Measurements from ENCODE around the gene C19orf25.
"Not testable (repeated sequence)": the region's sequence is repeated elsewhere in the genome, so short reads cannot be mapped to it uniquely, and the experiment has no call there.

C19orf25 gene

DNA sequence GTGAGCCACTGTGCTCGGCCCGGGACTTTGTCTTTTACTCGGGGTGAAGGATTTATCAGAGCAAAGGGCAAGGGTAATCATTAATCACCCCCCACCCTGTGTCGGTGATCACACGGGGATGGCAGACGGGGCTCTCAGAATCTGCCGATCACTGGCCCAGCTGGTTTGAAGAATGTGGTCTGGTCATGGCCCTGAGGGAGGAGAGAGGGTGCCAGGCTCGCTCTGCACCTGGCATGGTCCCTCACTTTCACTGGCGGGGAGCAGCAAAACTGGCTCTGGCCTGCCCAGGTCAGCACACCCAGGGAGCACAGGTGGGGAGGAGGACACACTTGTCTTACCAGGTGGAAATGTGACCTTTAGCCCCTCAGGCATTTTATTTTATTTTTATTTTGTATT, 22.2 kb upstream of the C19orf25 start:
- no peak for TF ChIP-seq SUZ12 (IDR thresholded peaks at IDR 0.05; ENCODE audit: extremely low read depth, insufficient read depth, insufficient read length)
- TF ChIP-seq ZNF274 (IDR thresholded peaks at IDR 0.05; ENCODE audit: low read depth, low read length) = no peak
- no peak for TF ChIP-seq YY1 (IDR thresholded peaks at IDR 0.05; ENCODE audit: insufficient read depth, insufficient read length)
- Histone ChIP-seq H3K36me3 (ENCODE audit: insufficient read depth, insufficient read length, low read length) (no peaks in the 10 kb centered on the region), H3K4me1 (ENCODE audit: insufficient read depth, insufficient read length) (peaks cover 23% of the 10 kb centered on the region), H3K9me3 (ENCODE audit: insufficient read depth, low read length) (peaks cover 10% of the 10 kb centered on the region; the same call in 1 of the 2 replicates), H3K27me3 (ENCODE audit: insufficient read depth, insufficient read length) (peaks cover 18% of the 10 kb centered on the region), H3K4me3 (ENCODE audit: insufficient read length, low read depth) (no peak overlapping the region), H3K9ac (ENCODE audit: insufficient read length, low read depth) (no peak overlapping the region)
- no peak for DNase-seq (ENCODE audit: low read depth, low spot score)

DNA sequence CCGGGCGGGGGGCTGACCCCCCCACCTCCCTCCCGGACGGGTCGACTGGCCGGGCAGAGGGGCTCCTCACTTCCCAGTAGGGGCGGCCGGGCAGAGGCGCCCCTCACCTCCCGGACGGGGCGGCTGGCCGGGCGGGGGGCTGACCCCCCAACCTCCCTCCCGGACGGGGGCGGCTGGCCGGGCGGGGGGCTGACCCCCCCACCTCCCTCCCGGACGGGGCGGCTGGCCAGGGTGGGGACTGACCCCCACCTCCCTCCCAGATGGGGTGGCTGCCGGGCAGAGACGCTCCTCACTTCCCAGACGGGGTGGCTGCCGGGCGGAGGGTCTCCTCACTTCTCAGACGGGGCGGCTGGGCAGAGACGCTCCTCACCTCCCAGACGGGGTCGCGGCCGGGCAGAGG, 20.2 kb upstream of the C19orf25 start:
- H3K9ac ChIP-seq (ENCODE audit: insufficient read length, low read depth); DNase-seq (ENCODE audit: low read depth, low spot score); H3K36me3 ChIP-seq (ENCODE audit: insufficient read depth, insufficient read length, low read length); H3K4me3 ChIP-seq (ENCODE audit: insufficient read length, low read depth): not testable (repeated sequence)
- Histone ChIP-seq H3K27me3 (ENCODE audit: insufficient read depth, insufficient read length) (peaks cover 17% of the 10 kb centered on the region), H3K4me1 (ENCODE audit: insufficient read depth, insufficient read length) (peaks cover 25% of the 10 kb centered on the region), H3K9me3 (ENCODE audit: insufficient read depth, low read length) (peaks cover 10% of the 10 kb centered on the region; the same call in 1 of the 2 replicates)

DNA sequence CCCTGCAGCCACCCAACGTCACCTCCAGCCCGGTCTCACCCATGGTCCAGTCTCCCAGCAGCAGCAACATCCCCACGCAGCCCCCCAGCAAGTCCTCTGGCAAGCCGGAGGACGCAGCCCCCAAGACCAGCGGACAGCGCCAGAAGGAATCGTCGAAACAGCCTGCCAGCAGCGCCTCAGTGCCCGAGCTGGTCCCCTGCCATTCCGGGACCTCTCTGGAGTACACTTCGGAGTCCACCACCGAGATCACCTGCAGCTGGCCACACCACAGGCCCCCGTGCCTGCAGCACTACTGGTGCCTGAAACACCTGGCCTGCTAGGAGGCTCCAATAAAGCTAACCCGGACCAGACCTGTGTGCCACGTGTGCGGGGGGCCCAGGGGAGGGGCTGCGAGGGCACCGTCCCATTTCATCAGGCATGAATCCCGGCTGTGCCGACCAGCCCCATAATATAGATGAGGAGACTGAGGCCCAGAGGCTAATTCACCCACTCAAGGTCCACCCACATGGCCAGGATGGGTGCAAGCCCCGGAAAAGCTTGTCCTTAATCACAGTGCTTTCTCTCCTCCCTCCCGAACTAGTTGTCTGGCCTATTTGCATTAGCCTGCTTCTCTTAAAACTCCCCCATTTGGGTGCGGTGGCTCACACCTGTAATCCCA, 18.7 kb upstream of the C19orf25 start:
- no peak for TF ChIP-seq YY1 (IDR thresholded peaks at IDR 0.05; ENCODE audit: insufficient read depth, insufficient read length)
- TF ChIP-seq SUZ12 (IDR thresholded peaks at IDR 0.05; ENCODE audit: extremely low read depth, insufficient read depth, insufficient read length) = no peak
- no peak for TF ChIP-seq ZNF274 (IDR thresholded peaks at IDR 0.05; ENCODE audit: low read depth, low read length)
- Histone ChIP-seq H3K9ac (ENCODE audit: insufficient read length, low read depth) (no peak overlapping the region), H3K27me3 (ENCODE audit: insufficient read depth, insufficient read length) (peaks cover 2% of the 10 kb centered on the region), H3K36me3 (ENCODE audit: insufficient read depth, insufficient read length, low read length) (no peaks in the 10 kb centered on the region), H3K9me3 (ENCODE audit: insufficient read depth, low read length) (peaks cover 10% of the 10 kb centered on the region; the same call in 1 of the 2 replicates), H3K4me3 (ENCODE audit: insufficient read length, low read depth) (no peak overlapping the region), H3K4me1 (ENCODE audit: insufficient read depth, insufficient read length) (peaks cover 20% of the 10 kb centered on the region)
- no peak for DNase-seq (ENCODE audit: low read depth, low spot score)

DNA sequence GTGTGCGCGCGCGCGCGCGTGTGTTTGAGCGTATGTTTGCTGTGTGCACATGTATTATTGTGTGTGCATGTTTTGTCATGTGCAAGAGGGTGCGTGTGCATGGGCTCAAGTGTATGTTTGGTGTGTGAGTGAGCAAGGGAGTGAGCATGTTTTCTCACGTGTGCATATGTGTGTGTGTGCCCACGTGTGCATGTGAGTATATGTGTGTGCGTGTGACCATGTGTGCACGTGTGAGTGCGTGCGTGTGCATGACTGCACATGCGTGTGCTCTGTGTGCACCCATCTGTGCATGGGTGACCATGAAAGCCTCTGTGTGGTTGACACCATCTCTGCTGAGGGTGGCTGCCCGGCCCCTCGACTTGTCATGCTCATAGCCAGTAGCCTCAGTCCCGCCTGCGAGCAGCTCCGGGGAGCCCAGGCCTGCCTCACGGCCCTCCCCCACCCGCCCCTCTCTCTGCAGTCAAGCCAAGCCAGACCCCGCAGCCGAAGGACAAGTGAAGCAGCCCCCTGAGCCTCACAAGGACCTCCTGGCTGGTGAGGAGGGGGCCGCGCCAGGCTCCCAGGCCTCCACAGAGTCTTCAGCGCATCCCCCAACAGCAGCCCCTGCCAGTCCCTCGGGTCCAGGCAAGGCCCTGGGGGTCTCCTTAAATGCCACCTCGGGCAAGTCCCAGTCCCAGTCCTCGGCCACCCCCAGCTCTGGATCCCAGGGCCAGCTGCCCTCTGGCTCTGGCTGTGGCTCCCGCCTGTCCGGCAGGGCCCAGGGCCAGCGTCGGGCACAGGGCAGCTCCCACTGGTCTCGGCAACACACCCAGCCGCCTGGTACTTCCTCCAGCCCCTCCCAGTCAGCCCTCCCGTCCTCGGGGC, 17.9 kb upstream of the C19orf25 start:
- H3K9ac ChIP-seq (ENCODE audit: insufficient read length, low read depth) = no peak overlapping the region
- TF ChIP-seq ZNF274 (IDR thresholded peaks at IDR 0.05; ENCODE audit: low read depth, low read length) = no peak
- TF ChIP-seq SUZ12 (IDR thresholded peaks at IDR 0.05; ENCODE audit: extremely low read depth, insufficient read depth, insufficient read length) = no peak
- no peak for TF ChIP-seq YY1 (IDR thresholded peaks at IDR 0.05; ENCODE audit: insufficient read depth, insufficient read length)
- H3K36me3 ChIP-seq (ENCODE audit: insufficient read depth, insufficient read length, low read length) = no peaks in the 10 kb centered on the region
- peaks cover 1% of the 10 kb centered on the region for H3K27me3 ChIP-seq (ENCODE audit: insufficient read depth, insufficient read length)
- peaks cover 10% of the 10 kb centered on the region; the same call in 1 of the 2 replicates for H3K9me3 ChIP-seq (ENCODE audit: insufficient read depth, low read length)
- no peak overlapping the region for H3K4me3 ChIP-seq (ENCODE audit: insufficient read length, low read depth)
- peaks cover 22% of the 10 kb centered on the region for H3K4me1 ChIP-seq (ENCODE audit: insufficient read depth, insufficient read length)
- DNase-seq (ENCODE audit: low read depth, low spot score) = no peak

DNA sequence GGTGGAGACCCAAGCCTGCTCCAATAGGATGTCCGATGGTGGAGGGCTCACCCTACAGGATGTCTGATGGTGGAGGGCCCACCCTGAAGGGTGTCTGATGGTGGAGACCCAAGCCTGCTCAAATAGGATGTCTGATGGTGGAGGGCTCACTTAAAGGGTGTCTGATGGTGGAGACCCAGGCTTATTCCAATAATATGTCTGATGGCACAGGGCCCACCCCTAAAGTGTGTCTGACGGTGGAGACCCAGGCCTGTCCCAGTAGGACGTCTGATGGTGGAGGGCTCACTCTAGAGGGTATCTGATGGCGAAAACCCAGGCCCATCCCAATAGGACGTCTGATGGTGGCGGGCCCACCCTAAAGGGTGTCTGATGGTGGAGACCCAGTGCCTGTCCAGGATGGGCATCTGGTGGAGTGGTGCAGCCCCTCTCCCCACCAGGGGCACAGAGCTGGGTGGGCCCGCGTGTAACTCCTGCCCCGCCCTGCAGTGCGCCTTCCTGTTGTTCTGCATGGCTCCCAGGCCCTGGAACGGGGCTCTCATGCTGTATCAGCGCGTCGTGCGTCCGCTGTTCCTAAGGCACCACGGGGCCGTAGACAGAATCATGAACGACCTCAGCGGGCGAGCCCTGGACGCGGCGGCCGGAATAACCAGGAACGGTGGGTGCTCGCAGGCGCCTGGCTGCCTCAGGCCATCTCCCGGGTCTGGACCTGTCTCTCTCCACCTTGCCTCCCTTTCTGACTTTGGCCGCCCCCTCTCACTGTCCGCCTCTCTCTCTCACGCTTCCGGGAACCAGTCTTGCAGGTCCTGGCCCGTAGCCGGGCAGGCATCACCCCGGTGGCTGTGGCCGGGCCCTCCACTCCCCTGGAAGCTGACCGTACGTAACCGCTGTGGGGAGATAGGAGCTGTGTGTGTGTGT, 17.0 kb upstream of the C19orf25 start:
- H3K27me3 ChIP-seq (ENCODE audit: insufficient read depth, insufficient read length) = peaks cover 10% of the 10 kb centered on the region
- DNase-seq (ENCODE audit: low read depth, low spot score) = no peak
- H3K9ac ChIP-seq (ENCODE audit: insufficient read length, low read depth) = no peak overlapping the region
- no peak for TF ChIP-seq SUZ12 (IDR thresholded peaks at IDR 0.05; ENCODE audit: extremely low read depth, insufficient read depth, insufficient read length)
- TF ChIP-seq YY1 (IDR thresholded peaks at IDR 0.05; ENCODE audit: insufficient read depth, insufficient read length) = no peak
- TF ChIP-seq ZNF274 (IDR thresholded peaks at IDR 0.05; ENCODE audit: low read depth, low read length) = no peak
- H3K4me3 ChIP-seq (ENCODE audit: insufficient read length, low read depth) = no peak overlapping the region
- peaks cover 29% of the 10 kb centered on the region for H3K4me1 ChIP-seq (ENCODE audit: insufficient read depth, insufficient read length)
- no peaks in the 10 kb centered on the region for H3K36me3 ChIP-seq (ENCODE audit: insufficient read depth, insufficient read length, low read length)
- H3K9me3 ChIP-seq (ENCODE audit: insufficient read depth, low read length) = peaks cover 10% of the 10 kb centered on the region; the same call in 1 of the 2 replicates

DNA sequence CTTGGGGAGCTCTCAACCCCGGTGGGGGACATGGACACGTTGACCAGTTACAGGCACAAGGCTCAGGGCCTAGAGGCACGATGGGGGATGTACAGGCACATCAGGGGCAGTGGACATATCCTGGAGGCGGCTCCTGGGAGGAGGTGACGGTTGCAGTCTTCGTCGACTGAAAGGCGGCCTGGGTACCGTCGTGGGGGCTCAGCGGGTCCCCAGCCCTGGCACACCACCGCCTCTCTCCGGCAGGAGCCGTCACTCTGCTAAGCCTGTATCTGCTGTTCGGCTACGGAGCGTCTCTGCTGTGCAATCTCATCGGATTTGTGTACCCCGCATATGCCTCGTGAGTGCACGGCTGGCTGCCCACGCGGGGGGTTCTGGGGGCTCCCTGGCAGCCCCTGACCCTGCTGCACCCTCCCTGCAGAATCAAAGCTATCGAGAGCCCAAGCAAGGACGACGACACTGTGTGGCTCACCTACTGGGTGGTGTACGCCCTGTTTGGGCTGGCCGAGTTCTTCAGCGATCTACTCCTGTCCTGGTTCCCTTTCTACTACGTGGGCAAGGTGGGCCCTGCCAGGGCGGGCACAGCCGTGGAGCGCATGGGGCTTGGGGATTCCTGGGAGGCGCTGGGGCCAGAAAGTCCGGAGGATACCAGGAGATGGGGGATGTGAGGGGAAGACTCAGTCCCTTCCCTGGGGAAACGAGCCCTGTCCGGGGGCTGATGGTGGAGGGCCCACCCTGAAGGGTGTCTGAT, 16.2 kb upstream of the C19orf25 start:
- H3K9ac ChIP-seq (ENCODE audit: insufficient read length, low read depth) = no peak overlapping the region
- peaks cover 29% of the 10 kb centered on the region for H3K4me1 ChIP-seq (ENCODE audit: insufficient read depth, insufficient read length)

More for the DNA sequence above, 16.2 kb upstream of the C19orf25 start:
- no peaks in the 10 kb centered on the region for H3K36me3 ChIP-seq (ENCODE audit: insufficient read depth, insufficient read length, low read length)
- peaks cover 11% of the 10 kb centered on the region for H3K27me3 ChIP-seq (ENCODE audit: insufficient read depth, insufficient read length)
- no peak for DNase-seq (ENCODE audit: low read depth, low spot score)
- TF ChIP-seq YY1 (IDR thresholded peaks at IDR 0.05; ENCODE audit: insufficient read depth, insufficient read length) (no peak), SUZ12 (IDR thresholded peaks at IDR 0.05; ENCODE audit: extremely low read depth, insufficient read depth, insufficient read length) (no peak)
- H3K4me3 ChIP-seq (ENCODE audit: insufficient read length, low read depth) = no peak overlapping the region
- peaks cover 6% of the 10 kb centered on the region; the same call in 1 of the 2 replicates for H3K9me3 ChIP-seq (ENCODE audit: insufficient read depth, low read length)

Measured in NT2/D1 (cell line).